IPS-18c (cell line): ENCODE data around the gene MC4R.
"Not testable (repeated sequence)": the region's sequence is repeated elsewhere in the genome, so short reads cannot be mapped to it uniquely, and the experiment has no call there.

ENCODE experiments used
- H3K4me3 ChIP-seq: 2 replicates; pipeline ENCODE4 v1.7.0; 2013; ENCODE audit warnings: low read depth, mild to moderate bottlenecking, low read length, moderate library complexity; ENCODE audit not compliant: insufficient read depth
- H3K9me3 ChIP-seq: one replicate; pipeline ENCODE4 v1.6.1; 2013; ENCODE audit warnings: mild to moderate bottlenecking, low read length, moderate library complexity; ENCODE audit not compliant: control insufficient read depth, insufficient read depth

Gene MC4R

DNA sequence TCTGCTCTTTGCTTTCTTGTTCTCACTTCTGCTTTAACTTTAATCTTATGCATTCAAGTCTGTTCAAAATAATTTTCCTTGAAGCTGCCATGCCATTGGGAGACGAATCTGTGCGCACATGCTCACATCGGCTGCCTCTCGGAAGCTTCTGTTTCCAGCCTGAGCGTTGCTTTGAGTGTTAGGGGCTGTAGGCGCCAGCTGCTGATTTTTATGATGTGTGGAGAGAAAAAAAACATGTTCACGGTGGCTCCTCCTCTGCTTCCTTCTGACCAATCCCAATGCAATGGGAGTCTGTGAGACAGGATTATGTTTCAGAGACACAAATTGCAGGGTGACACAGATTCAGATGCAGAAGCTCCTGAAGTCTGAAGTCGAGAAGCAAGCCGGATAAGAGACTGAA lies at the start of gene MC4R:
MC4R (minus strand) TSS at position 180 of the 400 bp plus-strand sequence. CDS start 426 bp downstream, outside the sequence.
- Histone ChIP-seq H3K4me3 (no peak within 1 kb of the TSS), H3K9me3 (no peaks in the 10 kb centered on the region)

DNA sequence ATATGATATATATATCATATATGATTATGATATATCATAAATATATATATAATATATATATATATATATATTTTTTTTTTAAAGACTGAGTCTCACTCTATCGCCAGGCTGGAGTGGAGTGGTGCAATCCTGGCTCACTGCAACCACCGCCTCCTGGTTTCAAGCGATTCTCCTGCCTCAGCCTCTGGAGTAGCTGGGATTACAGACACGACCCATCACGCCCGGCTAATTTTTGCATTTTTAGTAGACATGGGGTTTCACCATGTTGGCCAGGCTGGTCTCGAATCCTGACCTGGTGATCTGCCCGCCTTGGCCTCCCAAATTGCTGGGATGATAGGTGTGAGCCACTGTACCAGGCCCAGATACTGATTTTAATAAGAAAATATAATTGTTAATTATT lies 49.7 kb upstream of the MC4R start:
- H3K9me3 ChIP-seq, H3K4me3 ChIP-seq: not testable (repeated sequence)

DNA sequence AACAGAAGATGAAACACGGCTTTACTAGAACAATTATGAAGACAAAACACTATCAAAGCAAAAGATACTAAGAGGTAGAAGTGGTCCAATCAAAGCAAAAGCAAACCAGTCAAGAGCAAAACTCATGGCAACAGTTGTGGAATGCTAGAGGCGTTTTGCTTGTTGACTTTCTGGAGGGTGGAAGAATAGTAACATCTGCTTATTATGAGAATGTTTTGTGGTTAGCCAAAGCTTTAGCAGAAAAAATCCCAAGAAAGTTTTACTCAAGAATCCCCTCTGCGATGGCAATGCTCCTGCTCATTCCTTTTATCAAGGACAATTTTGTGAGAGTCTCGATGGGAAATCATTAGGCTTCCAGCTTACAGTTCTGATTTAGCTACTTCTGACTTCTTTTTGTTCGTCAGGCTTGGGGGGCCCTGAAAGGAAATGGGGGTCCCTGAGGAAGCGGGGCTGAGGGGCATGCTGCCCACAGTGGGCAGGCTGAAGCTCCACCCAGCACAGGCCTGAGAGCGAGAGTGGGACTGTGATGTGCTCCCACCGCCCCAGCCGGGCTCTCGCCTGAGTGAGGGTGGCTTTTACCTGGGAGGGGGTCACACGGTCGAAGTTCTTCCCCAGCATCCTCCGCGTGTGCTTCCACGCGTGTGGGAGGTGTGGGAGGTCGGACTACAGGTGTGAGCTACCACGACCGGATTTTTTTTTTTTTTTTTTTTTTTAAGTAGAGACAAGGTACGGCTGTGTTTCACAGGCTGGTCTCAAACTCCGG lies 49.0 kb upstream of the MC4R start:
- Histone ChIP-seq H3K4me3 (no peak overlapping the region), H3K9me3 (no peaks in the 10 kb centered on the region)

DNA sequence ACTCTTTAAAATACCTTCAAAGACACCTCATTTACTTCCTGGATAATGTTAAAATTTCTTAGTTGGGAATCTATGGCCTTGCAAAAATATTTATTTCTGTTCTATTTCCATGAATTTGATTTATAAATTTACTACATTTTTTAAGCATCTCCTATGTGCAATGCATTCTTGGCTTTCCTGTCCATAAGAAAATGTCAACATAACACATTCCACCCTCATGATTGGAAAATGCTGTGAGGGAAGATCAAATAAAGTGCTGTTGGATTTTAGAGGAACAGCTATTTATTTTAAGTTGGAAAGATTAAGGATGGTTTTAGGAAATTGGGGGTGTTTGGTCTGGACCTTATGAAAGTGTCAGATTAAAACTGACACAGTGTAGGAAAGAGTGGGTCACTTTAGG lies 45.4 kb upstream of the MC4R start:
- H3K4me3 ChIP-seq: no peak overlapping the region

DNA sequence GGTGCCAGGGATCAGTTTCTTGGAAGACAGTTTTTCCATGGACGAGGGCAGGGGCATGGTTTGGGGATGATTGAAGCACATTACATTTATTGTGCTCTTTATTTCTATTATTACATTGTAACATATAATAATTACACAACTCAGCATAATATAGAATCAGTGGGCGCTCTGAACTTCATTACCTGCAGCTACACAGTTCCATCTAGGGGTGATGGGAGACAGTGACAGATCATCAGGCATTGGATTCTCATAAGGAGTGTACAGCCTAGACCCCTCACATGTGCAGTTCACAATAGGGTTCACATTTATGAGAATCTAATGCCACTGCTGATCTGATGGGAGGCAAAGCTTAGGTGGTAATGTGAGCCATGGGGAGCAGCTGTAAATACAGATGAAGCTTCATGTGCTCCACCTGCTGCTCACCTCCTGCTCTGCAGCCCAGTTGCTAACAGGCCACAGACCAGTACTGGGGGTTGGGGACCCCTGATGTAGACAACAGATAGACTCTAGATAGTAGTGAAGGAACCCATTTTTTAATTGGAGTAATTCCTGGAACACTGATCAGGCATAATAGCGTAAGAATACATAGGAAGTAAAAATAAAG lies 41.5 kb upstream of the MC4R start:
- H3K9me3 ChIP-seq: no peaks in the 10 kb centered on the region
- H3K4me3 ChIP-seq: no peak overlapping the region

More for the DNA sequence above, 45.4 kb upstream of the MC4R start:
- no peaks in the 10 kb centered on the region for H3K9me3 ChIP-seq

DNA sequence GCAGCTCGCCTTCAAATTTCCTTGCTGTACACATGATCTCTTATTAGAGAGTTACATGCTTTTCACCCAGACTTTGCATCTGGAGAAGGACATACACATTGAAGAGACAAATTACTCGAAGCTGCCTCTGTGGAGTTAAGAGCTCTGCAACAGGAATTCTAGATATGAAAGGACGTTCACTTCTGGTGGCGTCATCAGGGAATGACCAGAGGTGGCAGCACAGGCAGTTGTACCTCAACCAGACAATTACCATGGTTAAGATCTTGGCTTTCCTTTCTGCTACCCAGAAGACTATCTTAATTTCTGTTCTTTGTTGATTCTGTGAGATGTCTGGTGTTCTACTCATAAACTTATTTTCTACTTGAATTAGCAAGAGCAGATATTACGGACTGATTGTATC lies 39.1 kb upstream of the MC4R start:
- H3K9me3 ChIP-seq: no peaks in the 10 kb centered on the region
- no peak overlapping the region for H3K4me3 ChIP-seq

DNA sequence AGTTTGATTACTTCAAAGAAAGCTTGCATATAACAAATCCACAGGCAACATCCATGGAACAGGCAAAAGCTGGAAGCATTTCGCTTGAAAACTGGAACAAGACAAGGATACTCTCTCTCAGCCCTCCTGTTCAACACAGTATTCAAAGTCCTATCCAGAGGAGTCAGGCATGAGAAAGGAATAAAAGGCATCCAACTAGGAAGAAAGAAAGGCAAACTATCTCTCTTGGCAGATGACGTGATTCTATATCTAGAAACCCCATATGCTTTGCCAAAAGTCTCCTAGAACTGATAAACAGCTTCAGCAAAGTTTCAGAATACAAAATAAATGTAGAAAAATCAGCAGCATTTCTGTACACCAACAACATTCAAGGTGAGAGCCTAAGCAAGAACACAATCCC lies 34.1 kb upstream of the MC4R start:
- no peaks in the 10 kb centered on the region for H3K9me3 ChIP-seq
- H3K4me3 ChIP-seq: no peak overlapping the region

DNA sequence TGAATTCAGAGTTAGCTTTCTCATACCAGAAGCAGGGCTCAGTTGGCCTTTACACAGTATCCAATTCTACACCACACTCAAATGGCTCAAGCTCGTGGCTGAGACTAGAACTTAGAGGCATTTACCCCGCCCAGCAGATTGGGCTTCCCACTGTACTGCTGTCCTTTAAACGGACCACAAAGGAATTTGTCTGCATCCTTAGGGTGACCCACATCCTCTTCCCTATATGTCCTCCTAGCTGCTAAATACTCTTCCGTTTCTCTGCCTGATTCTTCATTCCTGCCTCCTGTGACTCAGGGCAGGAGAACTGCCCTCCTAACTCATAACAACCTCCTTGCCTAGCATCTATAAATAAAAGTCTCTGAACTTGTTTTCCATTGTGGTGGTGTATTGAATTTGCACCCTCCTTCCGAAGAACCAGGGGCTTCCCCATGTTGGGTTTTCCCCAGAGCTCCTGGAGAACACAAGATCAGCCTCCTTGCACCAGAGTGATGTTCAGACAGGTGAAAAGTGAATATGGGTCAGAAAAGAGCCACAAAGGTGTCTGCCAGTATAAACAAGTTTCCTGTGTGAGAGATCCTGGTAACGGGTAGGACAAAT lies 32.0 kb upstream of the MC4R start:
- no peak overlapping the region for H3K4me3 ChIP-seq
- H3K9me3 ChIP-seq: no peaks in the 10 kb centered on the region

DNA sequence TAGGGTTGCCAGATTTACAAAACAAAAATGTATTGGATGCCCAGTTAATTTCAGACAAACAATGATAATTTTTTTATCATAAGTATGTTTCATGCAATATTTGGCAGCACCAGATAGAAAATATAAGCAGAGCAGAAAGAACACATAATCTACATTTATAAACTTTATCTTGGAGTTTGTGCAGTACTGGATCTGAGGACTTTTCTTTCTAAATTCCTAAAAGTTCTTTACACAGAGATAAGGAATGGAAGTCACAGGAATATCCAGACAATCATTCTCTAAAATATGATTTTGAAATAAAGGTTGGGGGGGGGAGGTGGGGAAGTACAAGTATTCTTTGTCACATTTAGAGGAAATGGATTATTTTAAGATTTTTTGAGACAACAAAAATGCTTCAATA lies 28.8 kb upstream of the MC4R start:
- Histone ChIP-seq H3K4me3 (no peak overlapping the region), H3K9me3 (no peaks in the 10 kb centered on the region)

DNA sequence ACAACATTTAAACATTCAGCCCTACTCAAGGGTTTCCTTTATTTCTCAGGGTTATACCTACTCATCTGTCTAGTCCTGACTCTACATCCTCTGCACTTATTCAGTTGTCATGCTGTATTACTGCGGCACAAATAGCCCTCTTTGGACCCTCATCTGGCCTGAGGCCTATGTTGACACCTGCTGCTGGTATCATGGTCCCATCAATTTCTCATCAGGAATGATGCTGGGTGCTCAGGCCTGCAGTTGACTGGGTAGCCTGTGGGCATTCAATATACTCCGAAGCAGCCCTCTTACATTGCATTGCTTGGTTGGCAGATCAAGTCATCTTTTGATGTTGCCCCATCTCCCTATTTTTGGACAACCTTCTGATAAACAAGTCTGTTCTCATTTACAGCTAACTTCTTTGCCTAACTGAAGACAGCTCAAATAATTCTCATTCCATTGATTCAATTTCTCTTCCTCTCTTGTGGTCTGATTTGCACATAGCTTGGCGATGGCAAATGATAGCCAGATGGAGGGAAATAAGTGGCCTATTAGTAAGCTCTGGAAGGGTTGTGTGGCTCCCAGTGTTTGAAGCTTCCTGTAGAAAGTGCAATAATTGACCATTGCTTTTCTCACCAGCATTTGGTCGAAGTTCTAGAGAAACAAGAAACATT lies 19.1 kb upstream of the MC4R start:
- Histone ChIP-seq H3K9me3 (no peaks in the 10 kb centered on the region), H3K4me3 (no peak overlapping the region)

DNA sequence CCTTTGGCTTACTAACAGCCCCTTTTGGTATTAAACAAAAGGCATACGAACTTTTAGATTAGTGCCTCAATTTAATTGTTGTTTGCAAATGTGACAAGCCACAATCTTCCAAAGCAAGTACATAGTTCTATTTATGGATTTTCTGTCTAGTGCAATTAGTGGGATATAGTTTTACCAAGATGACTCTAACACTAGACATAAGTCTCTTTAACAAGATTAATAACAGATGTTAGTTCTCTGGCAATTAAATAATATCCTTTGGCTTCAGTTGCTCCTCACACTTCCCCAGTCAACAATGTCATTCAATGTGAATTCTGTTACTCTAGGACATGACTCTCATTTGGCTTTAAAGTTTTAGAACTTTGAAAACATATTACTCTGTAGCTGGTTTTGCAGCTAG lies 16.7 kb upstream of the MC4R start:
- H3K4me3 ChIP-seq: no peak overlapping the region
- H3K9me3 ChIP-seq: no peaks in the 10 kb centered on the region

DNA sequence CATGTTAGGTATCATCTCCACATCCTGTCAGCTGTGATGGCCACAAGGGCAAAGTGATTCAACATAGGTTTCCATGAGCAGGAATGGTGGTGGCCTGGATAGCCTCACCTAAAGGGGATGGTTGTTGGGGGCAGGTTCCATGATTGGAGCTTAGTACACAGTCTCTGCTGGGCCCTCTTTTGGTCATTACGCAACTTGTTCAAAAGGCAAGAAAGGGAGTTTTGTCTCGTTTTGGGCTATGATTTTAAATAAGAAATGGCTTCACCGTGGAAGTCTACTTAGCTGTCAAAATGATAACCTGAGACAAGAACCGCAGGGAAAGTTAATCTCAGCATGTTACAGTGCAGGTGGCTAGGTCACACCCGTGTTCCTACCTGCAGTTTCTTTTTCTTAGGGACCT lies 13.1 kb upstream of the MC4R start:
- Histone ChIP-seq H3K9me3 (no peaks in the 10 kb centered on the region), H3K4me3 (no peak overlapping the region)

DNA sequence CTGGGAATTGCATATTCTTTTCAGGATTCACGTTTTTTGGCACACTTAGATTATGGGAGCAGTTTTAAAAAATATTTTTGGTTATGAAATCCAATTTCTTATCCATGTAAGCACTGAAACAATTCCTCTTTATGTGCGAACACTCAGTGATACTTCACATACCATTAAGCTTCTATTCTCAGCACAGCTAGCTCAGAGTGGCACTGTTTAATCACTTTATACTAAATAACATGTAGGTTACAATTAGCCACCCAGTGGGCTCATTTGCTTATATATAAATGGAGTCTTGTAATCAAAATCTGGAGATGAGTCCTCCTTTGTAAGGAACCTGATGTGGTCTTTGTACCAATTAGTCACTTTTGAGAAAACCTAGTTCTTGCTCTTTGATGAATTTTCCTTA lies 11.3 kb upstream of the MC4R start:
- Histone ChIP-seq H3K9me3 (no peaks in the 10 kb centered on the region), H3K4me3 (no peak overlapping the region)

DNA sequence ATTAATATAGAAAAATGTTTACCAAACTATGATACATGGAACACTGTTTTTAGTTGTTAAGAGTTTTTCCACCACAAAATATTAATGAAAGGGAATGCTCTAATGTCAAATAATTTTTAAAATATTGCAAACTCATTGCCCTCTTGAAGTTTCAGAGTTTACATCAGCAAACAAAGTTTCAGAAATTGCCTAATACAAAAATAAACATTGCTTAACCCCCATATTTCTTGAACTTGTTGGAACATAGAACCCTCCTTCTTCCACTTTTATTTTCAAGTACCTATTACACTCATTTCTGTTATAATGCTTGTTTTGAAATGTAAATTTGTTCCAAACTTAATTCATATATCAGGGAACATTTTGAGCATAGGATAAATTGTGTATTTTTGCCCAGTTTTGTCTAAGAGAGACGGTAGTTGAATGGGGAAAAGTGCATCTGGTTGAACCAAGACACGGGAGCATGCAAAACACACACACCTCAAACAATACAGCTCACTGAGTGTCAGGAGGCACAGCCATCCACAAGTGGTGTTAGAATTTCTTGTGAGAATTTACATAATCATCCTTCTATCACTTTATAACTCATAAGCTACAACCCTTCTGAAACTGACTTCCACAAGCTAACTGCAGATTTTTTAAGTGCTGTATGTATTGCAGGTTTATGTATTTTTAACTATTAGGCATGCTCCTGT lies 5.3 kb upstream of the MC4R start:
- no peak overlapping the region for H3K4me3 ChIP-seq
- H3K9me3 ChIP-seq: no peaks in the 10 kb centered on the region

DNA sequence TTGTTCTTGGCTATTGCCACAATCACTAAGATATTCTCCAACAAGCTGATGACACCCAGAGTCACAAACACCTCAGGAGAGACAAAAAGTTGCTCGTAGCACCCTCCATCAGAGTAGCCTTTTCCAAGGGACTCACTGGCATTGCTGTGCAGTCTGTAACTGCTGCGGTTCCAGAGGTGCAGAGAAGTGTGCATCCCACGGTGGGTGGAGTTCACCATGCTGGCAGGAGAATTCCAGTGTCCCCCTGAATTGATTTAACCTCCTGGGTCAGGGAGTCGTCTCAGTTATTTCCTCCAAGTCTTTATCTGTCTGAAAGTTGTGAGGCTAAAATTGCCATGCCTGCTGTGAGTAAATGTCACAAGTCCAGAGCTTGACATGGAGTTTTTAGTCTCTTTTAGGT lies 443 bp downstream of the MC4R start:
- no peaks in the 10 kb centered on the region for H3K9me3 ChIP-seq
- no peak overlapping the region for H3K4me3 ChIP-seq

DNA sequence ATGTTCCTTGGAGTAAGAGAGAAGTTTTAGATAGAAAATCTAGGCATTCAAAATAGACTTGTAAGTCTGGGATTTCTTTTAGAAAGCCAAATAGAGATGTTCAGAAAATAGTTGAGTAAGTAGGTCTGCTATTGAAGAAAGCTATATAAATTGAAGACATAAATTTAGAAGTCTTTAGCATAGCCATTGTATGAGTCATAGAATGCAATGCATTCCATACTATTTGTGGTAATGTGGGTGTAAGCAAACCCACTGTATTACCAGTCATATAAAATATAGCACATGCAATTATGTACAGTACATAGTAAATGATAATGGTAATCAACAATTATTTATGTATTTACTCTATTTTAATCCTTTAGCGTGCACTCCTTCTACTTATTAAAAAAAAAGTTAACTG lies 14.1 kb downstream of the MC4R start:
- H3K4me3 ChIP-seq: no peak overlapping the region
- no peaks in the 10 kb centered on the region for H3K9me3 ChIP-seq

DNA sequence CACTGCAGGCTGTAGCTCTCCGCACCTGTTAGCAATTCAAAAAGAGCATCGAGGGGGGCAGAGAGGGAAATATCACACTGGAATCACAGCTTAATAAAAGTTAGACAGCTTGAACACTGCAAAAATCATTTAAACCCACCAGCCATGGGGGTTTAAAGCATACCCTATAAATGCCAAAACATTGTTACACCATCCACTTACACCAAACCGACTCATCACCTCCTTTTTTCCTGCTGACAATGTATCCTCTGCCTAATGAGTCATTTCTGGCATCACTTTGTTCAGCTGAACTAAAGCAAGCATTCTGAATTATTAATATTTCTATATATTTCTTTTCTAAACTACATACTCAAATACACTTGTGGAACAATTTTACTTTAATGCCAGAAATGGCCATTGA lies 21.6 kb downstream of the MC4R start:
- no peak overlapping the region for H3K4me3 ChIP-seq
- no peaks in the 10 kb centered on the region for H3K9me3 ChIP-seq
